T follicular helper cell (primary cell): Measurements from ENCODE around the gene IRS1.

Source experiments
- DNase-seq: peaks from one replicate; pipeline ENCODE4 v3.0.0-alpha.2; 2020; ENCODE audit warnings: low read depth

IRS1 gene

DNA sequence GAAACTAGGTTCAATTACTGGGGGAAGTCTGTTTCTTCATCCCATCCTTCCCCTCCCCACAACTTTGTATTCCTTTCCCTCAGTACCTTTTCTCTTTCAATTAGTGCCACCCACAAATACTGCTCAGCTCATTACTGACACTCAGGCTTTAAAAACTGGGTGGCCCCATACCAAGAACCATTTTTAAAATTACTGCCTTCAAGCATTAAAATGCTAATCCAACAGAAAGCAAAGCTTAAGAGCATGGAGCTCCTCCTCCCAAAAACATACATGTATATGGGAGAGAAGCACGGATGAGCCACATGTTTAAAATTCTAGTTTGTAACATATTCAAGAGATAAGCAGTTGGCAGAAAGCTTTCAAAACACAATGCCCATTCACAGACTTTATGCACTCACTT, 44.0 kb downstream of the IRS1 start:
- no peak for DNase-seq

DNA sequence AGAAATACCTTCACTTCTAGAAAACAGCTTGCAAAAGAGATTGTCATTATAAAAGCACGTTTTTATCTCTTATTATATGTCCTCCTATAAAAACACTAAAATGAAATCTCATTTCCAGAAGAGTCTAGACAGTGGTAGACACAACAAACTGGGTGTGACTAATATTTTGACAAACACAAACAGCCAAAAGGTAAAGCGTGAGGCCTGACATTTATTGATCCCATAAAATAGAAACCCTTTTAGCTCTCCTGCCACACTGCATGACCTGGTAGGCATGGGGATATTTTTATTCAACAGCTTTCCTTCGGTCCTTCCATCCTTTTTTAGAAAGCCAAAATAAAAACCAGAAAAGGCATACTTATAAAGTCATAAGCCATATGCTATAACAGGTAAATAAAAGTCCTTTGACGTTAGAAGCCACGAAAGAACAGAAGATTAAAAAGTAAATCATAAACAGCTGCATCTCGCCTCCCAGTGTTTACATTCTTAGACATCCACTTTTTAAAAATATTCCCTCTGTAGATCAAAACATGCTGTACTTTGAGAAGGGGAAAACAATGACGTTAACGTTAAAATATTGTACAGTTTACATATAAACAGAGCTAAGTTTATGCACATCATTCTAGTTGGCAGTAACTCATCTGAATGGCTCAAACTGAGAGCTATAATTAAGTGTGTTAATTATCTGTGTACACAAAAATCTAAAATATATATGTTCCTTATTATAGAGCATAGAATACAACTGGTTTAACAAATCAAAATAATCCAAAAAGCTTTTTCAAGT, 44.6 kb downstream of the IRS1 start:
- DNase-seq, result no peak

DNA sequence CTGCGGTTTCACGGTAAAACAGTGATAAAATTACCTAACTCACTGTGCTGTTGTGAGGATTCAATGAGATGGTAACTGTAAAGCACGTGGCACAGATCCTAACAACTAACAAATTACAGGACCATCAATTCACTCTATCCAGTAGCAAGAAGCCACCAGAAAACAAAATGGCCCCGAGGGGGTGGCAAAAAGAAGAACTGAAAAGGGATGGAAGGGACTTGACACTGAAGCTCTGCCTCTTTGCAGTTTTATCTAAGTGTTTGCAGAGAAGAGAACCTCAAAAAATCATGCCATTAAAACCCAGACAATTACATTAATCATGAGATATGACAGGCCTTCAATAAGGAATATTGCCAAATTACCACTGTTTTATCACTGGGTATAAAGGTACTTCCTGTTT, 46.7 kb downstream of the IRS1 start:
- no peak for DNase-seq

DNA sequence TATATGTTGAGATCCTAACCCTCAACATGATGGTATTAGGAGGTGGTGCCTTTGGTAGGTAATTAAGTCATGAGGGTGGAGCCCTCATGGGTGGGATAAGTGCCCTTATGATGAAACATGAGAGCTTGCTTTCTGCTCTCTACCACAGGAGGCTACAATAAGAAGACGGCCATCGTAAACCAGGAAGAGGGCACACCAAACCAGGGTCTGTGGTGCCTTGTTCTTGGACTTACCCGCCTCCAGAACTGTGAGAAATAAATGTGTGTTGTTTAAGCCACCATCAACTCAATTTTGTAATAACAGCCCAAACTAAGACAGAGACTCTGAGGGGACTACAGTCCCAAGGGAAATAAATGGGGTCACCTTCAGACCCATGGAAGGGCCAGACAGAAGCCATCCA, 52.3 kb downstream of the IRS1 start:
- DNase-seq, result no peak

DNA sequence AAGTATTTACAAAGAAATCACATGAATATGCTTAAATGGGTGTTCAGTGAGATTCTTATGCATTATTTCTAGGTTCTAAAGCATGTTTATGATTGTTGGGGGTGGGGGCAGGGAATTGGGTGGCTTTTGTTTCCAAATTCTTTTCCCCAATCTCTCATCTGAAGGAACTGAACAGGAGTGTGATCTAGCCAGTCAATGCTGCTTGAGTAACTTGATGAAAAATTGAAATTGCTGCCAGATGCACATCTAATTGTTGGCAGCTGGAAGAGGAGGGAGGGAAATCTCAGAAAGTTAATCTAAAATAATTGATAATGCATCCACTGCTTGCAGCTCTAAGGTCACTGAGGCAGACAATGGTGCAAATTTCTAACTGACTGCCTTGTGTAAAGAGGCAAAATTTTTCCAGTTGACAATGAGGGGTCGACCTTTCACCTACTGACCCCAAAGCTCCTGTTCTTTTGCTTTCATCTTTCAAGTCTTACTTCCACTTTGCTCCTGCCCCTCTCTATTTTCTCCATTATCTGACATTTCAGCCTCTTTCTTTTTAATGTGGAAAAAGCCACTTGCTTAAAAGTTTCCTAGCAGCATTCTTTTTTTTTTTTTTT, 53.3 kb downstream of the IRS1 start:
- DNase-seq, result no peak

DNA sequence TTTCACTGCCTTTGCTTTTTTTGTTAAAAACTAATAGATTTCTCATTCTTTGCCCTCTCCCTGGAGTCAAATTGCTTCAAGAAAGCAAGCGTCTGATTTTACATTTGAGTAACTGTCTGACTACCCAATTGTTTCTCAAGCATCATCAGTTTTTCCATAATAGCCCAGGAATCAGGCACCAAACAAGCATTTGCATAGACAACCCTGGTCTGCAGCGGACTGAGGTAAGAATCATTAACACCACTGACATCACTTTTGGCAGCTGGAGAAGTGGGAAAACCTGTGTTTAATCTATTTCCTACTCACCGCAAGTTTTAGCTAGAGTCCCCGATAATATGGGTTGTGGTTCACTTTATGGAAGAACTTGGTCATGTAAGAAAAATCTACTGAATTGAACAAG, 55.7 kb downstream of the IRS1 start:
- DNase-seq, result no peak

DNA sequence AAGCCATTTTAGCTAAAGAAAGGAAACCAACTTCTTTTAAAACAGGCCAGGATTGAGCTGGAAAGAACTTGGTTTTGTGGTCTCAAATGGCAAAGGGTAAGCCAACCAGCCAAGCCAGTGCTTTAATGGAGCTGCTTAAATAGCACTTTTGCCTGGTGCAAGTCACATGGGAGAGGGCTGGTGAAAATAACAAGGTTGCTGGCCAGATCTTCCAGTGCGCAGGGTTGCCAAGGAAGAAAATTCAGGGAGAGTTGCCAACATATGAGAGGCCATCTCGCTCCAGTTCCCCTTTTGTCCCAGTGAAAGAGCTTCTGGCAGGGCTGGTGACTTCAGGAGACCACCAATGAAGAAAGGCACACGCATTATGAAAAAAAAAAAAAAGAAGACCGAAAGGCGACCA, 57.3 kb downstream of the IRS1 start:
- no peak for DNase-seq

DNA sequence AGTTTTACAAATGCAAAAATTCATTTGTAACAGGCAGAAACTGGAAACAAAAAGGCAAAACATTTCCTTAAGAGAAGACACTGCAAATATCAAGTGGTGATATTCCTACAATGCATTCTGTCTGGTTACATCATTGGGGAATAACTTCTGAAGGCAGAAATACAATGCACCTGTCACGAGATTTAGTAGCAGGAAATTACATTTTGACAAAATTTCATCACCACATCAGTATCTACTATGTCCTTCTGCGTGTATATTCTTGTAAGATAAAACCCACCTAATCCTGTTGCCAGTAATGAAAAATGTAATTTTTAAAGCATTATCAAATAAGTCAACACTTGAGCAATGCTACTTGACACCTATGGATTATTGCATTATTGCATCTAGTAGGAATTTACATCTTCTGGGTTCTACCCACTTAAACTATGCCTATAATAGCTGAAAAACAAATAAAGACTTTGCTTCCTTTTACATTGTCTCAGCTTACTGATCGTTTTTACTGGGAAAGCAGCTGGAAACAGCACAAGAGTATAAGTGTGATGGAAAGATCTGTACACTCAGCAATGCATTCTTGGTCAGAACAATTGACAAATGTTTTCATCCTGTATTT, 59.5 kb downstream of the IRS1 start:
- no peak for DNase-seq

DNA sequence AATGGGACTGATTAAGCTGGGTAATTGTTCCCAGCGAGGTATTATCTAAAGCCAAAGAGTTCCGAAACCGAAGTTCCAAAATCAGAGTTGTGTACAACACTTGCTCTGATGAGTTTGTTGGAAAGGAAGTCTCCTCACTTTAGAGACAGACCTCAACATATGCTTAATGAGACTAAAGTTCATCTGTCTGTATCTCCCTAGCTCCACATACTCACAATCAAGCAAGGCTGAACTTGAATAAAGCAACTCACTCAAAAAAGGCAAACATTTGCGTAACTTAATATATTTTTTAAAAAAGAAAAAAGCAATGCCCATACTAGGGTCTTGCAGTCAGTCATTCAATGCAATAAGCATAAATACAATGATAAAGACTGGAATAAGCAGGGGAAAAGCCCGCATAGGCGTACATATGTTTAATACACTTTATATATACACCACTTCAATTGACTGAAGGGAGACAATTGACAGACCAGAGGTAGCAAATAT, 60.0 kb downstream of the IRS1 start:
- DNase-seq, result no peak

DNA sequence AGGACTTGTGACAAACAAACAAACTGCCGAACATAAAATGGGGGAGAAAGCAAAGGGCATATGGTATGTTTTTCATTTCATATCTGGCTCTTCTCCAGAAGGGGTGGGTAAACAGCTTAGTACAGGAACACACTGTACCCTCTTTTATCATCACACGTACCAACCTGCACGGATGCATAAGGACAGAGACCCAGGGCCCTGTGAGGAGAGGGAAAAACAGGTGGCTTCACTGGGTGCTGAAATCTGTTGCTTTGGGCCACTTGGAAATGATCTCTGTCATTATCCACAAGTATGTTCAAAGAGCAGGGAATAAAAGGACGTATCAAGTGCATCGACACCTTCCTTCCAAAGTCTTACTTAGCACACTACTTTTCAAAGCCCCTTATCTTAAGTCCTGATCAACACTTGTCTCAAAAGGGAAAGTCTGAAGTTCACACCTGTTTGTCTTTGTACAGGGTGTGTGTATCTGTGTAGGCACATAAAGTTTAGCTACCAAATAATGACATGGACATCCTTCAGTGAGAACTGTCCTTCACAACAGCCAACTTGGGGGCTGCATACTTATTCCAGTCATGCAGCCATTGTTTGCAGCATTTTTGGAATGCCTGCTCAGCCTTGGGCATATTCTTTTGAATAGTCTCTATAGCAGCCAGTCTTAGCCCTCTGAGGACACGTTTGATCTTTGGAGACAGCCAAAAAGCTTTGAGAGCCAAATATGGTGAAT, 60.6 kb downstream of the IRS1 start:
- DNase-seq, result no peak

DNA sequence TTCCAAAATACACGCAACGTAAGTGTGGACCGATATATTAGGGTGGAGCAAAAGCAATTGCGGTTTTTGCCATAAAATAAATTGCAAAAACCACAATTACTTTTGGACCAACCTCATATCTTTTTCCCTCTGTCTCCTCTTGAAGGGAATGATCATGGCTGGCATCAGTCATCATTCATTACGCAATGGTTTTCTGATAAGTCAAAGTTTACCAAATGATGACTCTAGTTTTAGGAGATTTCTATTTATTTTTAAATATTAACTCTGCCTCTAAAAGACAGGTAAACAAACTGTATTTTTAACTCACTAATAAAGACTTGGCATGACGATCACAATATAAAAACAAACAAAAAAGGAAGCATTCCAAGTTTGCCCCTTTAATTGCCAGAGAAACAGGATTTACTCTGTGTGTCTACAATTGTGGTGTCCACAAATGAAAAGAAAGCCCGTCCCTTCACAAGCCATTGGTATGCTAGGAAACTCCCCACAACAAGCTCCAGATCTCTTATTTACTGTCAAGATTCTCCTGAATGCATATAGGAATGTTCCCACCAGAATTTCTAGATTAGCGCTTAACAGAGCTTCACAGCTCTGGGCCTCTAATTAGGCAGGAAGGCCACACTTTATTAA, 61.3 kb downstream of the IRS1 start:
- no peak for DNase-seq

DNA sequence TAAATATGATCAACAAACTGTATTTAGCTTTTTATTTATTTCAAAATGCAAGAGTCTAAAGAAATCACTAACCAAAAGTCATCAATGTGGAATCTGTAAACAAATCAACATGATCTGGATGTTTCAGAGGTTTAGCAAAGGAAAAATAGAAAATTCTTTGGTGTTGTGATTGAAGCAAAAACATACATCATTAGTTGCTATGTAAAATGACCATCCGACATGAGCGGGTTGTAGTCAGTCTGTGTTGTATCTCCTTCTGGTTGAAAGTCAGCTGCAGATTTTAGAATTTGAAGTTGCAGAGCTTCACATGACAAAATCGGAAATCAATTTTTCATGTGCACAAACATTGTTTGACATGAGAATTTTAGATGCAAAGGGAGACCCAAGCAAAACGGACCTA, 63.2 kb downstream of the IRS1 start:
- DNase-seq, result no peak

DNA sequence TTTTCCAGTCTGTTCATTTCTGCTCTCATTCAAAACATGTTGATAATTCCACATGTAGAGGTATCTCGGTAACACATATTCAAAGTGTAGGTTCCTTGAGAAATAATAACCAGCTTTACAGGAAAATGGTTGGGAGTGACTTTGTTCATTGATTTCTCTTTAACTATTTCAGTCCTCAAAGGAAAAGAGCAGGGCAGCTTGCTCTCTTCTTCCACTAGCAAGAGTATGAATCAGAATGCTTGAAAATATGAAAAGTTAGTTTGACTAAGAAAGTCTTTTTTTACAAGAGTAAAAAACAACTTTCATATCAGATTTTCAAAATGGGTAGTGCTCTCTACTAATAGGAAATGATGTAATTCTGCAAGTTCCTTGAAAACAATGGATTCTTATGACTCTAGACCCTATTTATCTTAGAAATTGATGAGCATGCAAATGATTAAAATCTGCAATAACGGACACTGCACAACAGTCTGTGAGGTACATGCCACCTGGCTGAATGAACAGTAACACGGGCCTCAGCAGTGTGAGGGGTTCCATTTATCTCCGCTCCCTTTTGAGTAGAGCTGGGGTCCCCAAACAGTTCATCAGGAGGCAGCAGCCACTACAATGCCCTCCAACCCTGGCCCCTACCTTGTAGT, 65.6 kb downstream of the IRS1 start:
- no peak for DNase-seq

DNA sequence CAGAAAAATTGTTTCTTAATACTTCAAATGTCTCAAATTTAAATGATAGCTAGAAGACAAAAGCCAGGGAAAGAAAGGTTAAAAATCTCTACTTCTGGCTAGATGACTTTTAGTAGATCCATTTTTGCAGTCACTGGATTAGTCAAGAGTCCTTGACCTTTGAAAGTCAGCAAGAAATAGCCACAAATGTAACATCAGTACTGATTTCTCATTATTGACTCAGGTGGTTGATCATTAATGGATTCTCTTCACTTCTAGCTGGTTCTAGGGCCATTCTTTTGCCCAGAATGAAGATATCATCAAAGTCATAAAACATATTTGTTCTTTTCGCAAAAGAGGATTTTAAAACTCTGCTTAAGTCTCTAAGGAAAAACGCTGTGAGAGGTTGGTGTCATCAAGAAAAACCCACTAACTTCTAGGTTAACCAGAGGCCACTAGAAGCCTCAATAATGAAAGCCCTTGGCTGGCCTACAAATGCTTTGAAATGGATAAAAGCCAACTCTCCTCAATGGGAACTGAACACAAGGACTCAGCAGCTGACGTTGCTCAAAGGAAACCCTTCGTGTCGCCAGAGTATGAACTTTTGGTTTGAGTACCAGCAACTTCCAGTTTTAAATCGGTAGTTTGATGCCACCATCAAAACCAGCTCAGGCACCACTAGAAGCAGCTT, 66.3 kb downstream of the IRS1 start:
- no peak for DNase-seq

DNA sequence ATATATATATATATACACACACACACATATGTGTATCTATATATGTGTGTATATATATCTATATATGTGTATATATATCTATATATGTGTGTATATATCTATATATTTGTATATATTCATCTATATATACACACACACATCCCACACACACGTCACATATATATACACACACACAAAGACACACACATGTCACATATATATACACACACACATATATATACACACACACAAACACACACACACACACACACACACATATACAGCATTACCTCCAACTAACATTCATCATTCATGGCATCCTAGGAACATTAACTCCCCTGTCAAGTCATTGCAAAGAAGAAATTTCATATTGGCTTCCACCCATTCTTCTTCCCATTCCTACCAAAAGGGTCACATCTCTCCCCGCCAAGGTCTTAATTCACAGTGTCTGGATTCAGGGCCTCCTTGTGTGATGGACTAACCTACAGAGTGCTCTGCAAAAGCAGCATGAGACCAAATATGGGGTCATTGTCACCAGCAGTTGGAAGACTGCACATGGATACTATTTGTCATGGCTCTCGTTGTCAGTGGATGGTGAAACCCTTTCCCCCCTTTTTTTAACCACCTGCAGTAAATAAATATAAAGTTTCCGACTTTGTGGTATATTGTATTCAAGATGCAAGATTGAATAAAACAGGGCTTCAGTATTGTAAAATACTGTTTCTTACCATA, 67.0 kb downstream of the IRS1 start:
- DNase-seq, result no peak

DNA sequence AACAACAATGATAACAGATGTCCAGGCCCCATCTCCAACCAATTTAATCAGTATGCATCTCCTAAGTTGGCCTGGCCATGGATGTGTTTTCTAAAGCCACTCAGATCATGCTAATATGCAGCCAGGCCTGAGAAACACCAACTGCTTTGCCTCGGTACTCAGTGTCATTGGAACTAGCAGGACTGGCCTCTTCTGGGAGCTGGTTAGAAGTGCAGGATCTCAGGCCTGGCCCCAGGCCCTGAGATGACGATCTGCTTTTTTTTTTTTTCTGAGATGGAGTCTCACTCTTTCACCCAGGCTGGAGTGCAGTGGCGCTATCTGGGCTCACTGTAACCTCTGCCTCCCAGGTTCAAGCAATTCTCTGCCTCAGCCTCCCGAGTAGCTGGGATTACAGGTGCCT, 69.1 kb downstream of the IRS1 start:
- DNase-seq, result no peak

DNA sequence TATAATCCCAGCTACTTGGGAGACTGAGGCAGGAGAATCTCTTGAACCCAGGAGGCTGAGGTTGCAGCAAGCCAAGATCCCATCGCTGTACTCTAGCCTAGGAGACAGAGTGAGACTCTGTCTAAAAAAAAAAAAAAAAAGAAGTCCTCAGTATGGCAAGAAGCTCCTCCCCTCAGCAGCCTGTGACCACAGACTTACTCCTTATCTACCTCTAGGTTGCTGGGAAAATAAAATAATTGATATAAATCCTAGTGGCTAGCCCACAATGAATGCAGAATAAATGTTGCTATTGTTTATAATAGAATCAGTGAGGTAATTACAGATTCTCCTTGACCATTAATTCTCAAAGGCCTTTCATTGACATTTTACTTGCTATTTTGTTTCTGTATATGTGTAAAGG, 70.6 kb downstream of the IRS1 start:
- no peak for DNase-seq

DNA sequence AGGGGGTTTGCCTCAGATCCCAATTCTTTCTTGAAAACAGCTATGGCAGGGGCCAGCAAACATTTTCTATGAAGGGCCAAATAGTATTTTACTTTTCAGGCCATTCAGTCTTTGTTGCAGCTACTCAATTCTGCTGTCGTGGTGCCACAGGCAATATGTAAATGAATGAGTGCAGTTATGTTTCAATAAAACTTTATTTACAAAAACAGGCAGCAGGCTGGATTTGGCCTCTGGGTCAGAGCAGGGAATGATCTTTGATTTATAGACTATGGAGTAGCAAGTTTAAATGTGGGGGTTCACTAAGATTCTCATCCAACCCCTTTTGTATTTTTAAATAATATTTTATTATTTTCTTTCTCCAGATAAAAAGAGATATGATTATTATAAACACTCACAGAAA, 72.4 kb downstream of the IRS1 start:
- DNase-seq, result no peak

DNA sequence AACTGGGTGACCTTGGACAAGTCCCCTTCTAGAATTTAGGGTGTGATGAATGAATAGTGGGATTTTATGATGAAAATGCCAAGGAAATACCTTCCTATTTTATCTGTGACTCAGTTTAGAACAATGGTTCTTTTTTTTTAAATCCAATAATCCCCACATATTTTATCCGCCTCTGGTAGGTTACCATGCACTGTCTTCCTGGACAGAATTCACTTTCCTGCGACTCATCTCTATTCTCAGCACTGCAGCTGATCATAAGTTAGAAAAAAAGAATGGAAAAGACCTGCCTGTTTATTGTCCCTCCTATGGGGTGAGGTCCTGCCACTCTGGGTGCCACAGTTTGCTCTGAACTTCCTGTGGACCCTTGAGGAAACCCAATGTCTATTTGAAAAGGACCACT, 73.1 kb downstream of the IRS1 start:
- no peak for DNase-seq

DNA sequence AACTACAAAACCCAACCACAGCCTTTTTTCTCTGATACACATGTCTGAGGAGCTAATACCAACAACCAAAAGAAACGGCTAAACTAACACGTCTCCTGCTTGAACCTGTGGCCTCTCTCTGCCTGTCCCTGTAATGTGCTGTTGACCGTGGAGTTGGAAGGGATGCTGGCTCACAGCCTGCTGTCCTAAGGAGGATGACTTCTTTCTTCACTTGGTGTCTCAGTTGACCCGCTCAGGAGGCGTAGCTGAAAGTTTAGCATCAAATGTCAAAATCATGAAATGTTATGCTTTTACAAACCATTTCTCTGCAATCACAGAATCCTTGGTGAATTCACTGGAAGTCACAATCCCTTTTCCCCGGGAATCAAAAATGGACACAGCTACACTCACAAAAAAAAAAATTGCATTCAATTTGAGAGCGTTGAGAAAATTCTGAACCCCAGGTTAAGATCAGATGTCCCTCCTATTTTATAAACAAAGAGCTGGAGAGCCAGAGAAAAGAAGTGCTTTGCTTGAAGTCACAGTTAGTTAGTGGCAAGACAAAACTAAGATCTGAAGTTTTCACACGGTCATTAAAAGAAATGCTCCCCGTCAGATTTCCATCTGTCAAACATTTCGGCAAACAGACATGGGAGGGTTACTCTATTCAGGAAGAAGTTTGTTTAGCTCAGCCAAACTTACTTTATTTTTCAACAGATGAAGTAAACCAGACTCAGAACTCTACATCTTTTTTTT, 74.3 kb downstream of the IRS1 start:
- no peak for DNase-seq
